HG02943 (cell line): ENCODE measurements around the gene NCF4.

Source experiments
- ATAC-seq: cut with Tn5 transposase; IDR thresholded peaks from one replicate; pipeline ENCODE4 v1.9.1; 2021; ENCODE audit warnings: mild to moderate bottlenecking, low read depth, moderate library complexity; ENCODE audit not compliant: unreplicated experiment

NCF4 gene

GRCh38 chr22:36860821-36861659 lies at the start of gene NCF4:
TSS of gene NCF4 (plus strand) at chr22:36861006. CDS start at chr22:36861172, 166 bp downstream.
- peak; percentile 49 for ATAC-seq

GRCh38 chr22:36811094-36811800 lies 49.6 kb upstream of the NCF4 start:
- ATAC-seq: no peak

- no peak for ATAC-seq
Observed at GRCh38 chr22:36814801-36815200, 46.0 kb upstream of the NCF4 start.

GRCh38 chr22:36815558-36816338 lies 45.1 kb upstream of the NCF4 start:
- ATAC-seq: no peak

- ATAC-seq: no peak
Observed at GRCh38 chr22:36816339-36816635, 44.5 kb upstream of the NCF4 start.

- ATAC-seq: no peak
Observed at GRCh38 chr22:36816636-36817524, 43.9 kb upstream of the NCF4 start, which contains the start of gene PVALB. TSS of gene PVALB (minus strand) at chr22:36817035. CDS start at chr22:36817005, 30 bp downstream.

- ATAC-seq: no peak
Observed at GRCh38 chr22:36817525-36817848, 43.3 kb upstream of the NCF4 start.

- ATAC-seq: no peak
Observed at GRCh38 chr22:36818010-36818642, 42.7 kb upstream of the NCF4 start.

GRCh38 chr22:36819112-36819511 lies 41.7 kb upstream of the NCF4 start:
- no peak for ATAC-seq

- no peak for ATAC-seq
Observed at GRCh38 chr22:36822581-36822980, 38.2 kb upstream of the NCF4 start.

- no peak for ATAC-seq
Observed at GRCh38 chr22:36823186-36823839, 37.5 kb upstream of the NCF4 start.

- ATAC-seq: no peak
Observed at GRCh38 chr22:36824655-36825054, 36.2 kb upstream of the NCF4 start.

- no peak for ATAC-seq
Observed at GRCh38 chr22:36826262-36826661, 34.5 kb upstream of the NCF4 start.

GRCh38 chr22:36828815-36829214 lies 32.0 kb upstream of the NCF4 start:
- no peak for ATAC-seq

GRCh38 chr22:36829370-36830002 lies 31.3 kb upstream of the NCF4 start:
- no peak for ATAC-seq

- ATAC-seq: no peak
Observed at GRCh38 chr22:36830601-36831000, 30.2 kb upstream of the NCF4 start.

- ATAC-seq: no peak
Observed at GRCh38 chr22:36831206-36831605, 29.6 kb upstream of the NCF4 start.

- no peak for ATAC-seq
Observed at GRCh38 chr22:36831717-36832116, 29.1 kb upstream of the NCF4 start.

- ATAC-seq: no peak
Observed at GRCh38 chr22:36833073-36833472, 27.7 kb upstream of the NCF4 start.
